Measurements from ENCODE around the gene RPTN.

GRCh38 chr1:152191260-152191659 lies 32.2 kb upstream of the RPTN start:
- TF ChIP-seq CTCF (IDR thresholded peaks at IDR 0.05) (no peak), POLR2AphosphoS5 (IDR thresholded peaks at IDR 0.05) (no peak), POLR2A (IDR thresholded peaks at IDR 0.05) (no peak), EP300 (IDR thresholded peaks at IDR 0.05) (no peak)

All from upper lobe of left lung (tissue), 4 donors.